Astrocyte (in vitro differentiated cells and primary cell): ENCODE results near the gene RIT1.

Source experiments
- CTCF ChIP-seq: IDR thresholded peaks from 2 replicates; pipeline ENCODE4 v1.5.1; 2011; ENCODE audit warnings: low read depth, mild to moderate bottlenecking, inconsistent platforms, low read length, moderate library complexity; ENCODE audit not compliant: insufficient read depth
- EZH2 ChIP-seq: IDR thresholded peaks from 2 replicates; pipeline ENCODE4 v1.6.1; 2012; ENCODE audit warnings: mild to moderate bottlenecking, low read length, inconsistent platforms; ENCODE audit not compliant: insufficient read depth

- TF ChIP-seq CTCF (no peak), EZH2 (no peak)
These were observed 28.4 kb downstream of the RIT1 start for GRCh38 chr1:155882766-155883165.
